RWPE2 (cell line): ENCODE data around the gene CA6.
A peak's percentile ranks its signal among the peaks of the same experiment; 100 is the strongest.

Source experiments
- ATAC-seq: fragments of 200-7000 bp; cut with Tn5 transposase; 3 replicates; pipeline ENCODE4 v1.9.1; 2021; ENCODE audit warnings: low read depth
- DNase-seq: peaks from one replicate; pipeline ENCODE4 v3.0.0-alpha.2; 2020; ENCODE audit warnings: low spot score
- H3K27ac ChIP-seq: fragments of 450-650 bp; 2 replicates; pipeline ENCODE4 v1.5.1; 2017; ENCODE audit warnings: mild to moderate bottlenecking; ENCODE audit not compliant: poor library complexity, severe bottlenecking
- H3K27me3 ChIP-seq: fragments of 250-450 bp; sonication (Bioruptor Pico); 2 replicates; pipeline ENCODE4 v1.5.1; 2021; ENCODE audit warnings: mild to moderate bottlenecking, moderate library complexity; ENCODE audit not compliant: insufficient read depth, poor library complexity, severe bottlenecking
- H3K36me3 ChIP-seq: fragments of 250-450 bp; sonication (Bioruptor Pico); 2 replicates; pipeline ENCODE4 v1.5.1; 2020; ENCODE audit warnings: low read depth, mild to moderate bottlenecking, moderate library complexity
- H3K4me1 ChIP-seq: fragments of 250-450 bp; sonication (Bioruptor Pico); 2 replicates; pipeline ENCODE4 v1.5.1; 2021; ENCODE audit warnings: mild to moderate bottlenecking, moderate library complexity; ENCODE audit not compliant: insufficient read depth, poor library complexity, severe bottlenecking
- H3K4me3 ChIP-seq: fragments of 250-450 bp; sonication (Bioruptor Pico); 2 replicates; pipeline ENCODE4 v1.5.1; 2021; ENCODE audit warnings: mild to moderate bottlenecking, moderate library complexity; ENCODE audit not compliant: severe bottlenecking
- H3K9me3 ChIP-seq: fragments of 250-450 bp; sonication (Bioruptor Pico); 2 replicates; pipeline ENCODE4 v1.5.1; 2021; ENCODE audit warnings: mild to moderate bottlenecking, moderate library complexity; ENCODE audit not compliant: severe bottlenecking
- CTCF ChIP-seq: fragments of 450-650 bp; IDR thresholded peaks from one replicate; pipeline ENCODE4 v1.5.1; 2017; ENCODE audit warnings: mild to moderate bottlenecking, moderate library complexity; ENCODE audit not compliant: poor library complexity, severe bottlenecking

Gene CA6

GRCh38 chr1:8980656-8981055 is 35.0 kb downstream of the CA6 start:
- Histone ChIP-seq H3K4me1 (peaks cover under 1% of the 10 kb centered on the region), H3K27ac (no peak overlapping the region), H3K9me3 (peaks cover 1% of the 10 kb centered on the region), H3K36me3 (no peaks in the 10 kb centered on the region), H3K27me3 (no peaks in the 10 kb centered on the region), H3K4me3 (no peak overlapping the region)
- ATAC-seq, result no peak
- no peak for DNase-seq
- TF ChIP-seq CTCF, result no peak

DNA sequence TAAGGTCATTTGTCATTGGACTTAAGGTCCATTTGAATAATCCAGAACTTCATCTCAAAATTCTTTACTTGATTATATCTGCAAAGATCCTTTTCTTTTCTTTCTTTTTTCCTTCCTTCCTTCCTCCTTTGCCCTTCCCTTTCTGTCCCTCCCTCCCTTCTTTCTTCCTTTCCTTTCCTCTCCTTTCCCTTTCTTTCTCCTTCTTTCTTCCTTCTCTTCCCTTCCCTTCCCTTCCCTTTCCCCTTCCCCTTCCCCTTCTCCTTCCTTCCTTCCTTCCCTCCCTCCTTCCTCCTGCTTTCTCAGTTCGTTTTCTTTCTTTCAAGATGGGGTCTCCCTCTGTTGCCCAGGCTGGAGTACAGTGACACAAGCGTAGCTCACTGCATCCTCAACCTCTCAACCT is 35.5 kb downstream of the CA6 start:
- Histone ChIP-seq H3K36me3 (no peaks in the 10 kb centered on the region), H3K27ac (no peak overlapping the region), H3K9me3 (peaks cover 1% of the 10 kb centered on the region), H3K4me3 (no peak overlapping the region), H3K27me3 (no peaks in the 10 kb centered on the region), H3K4me1 (peaks cover 6% of the 10 kb centered on the region)
- TF ChIP-seq CTCF, result no peak
- no peak for DNase-seq
- ATAC-seq, result no peak

DNA sequence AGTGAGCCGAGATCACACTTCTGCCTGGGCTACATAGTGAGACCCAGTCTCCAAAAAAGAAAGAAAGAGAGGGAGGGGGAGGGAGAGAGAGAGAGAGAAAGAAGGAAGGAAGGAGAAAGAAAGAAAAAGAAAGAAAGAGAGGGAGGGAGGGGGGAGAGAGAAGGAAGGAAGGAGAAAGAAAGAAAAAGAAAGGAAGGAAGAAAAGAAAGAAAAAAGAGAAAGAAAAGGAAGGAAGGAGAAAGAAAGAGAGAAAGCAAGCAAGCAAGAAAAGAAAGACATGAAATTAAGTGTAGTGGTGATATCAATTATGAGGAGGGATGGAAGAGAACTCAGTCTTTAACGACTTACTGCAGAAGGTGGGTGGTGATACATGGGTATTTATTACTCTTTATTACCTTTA is 38.5 kb downstream of the CA6 start:
- Histone ChIP-seq H3K27ac (no peak overlapping the region), H3K36me3 (no peaks in the 10 kb centered on the region), H3K27me3 (no peaks in the 10 kb centered on the region), H3K4me1 (peaks cover 6% of the 10 kb centered on the region), H3K4me3 (no peak overlapping the region), H3K9me3 (no peaks in the 10 kb centered on the region)
- ATAC-seq (no peak), DNase-seq (no peak)
- no peak for TF ChIP-seq CTCF

- Histone ChIP-seq H3K4me3 (no peak overlapping the region), H3K27ac (peak overlapping the region; percentile 71), H3K4me1 (peaks cover 6% of the 10 kb centered on the region), H3K27me3 (no peaks in the 10 kb centered on the region), H3K9me3 (no peaks in the 10 kb centered on the region), H3K36me3 (no peaks in the 10 kb centered on the region)
- no peak for TF ChIP-seq CTCF
- DNase-seq (no peak), ATAC-seq (no peak)
Measured at GRCh38 chr1:8984990-8985389, 39.3 kb downstream of the CA6 start.

DNA sequence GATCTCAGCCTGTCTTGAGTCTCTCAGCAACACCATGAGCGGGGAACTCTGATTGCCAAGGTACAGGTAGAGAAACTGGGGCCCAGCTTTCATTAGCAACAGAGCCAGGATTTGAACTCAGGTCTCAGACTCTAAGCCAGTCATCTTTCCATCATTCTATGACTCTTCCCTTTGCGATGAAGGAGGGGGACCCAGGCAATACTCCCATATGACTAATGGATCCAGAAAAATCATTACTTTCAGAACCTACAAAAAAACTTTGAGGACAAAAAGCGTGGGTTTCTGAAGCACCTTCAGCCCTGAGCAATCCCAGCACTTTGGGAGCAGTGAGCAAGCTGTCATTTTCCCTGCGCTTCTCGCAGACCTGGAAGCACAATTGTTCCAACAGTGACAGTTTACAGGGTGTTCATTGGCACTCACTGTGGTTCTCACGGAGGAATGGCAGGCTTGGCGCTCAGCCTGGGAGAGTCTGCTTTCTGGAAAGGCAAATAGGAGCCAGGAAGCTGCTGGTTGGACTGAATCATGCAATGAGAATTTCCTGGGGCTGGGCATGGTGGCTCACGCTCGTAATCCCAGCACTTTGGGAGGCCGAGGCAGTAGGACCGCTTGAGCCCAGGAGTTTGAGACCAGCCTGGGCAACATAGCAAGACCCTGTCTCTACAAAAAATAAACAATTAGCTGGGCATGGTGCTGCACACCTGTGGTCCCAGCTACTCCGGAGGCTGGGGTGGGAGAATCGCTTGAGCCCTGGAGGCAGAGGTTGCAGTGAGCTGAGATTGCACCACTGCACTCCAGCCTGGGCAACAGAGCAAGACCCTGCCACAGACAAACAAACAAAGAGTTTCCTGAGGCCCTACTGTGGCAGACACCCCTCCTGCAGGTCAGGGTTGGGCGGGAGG is 40.5 kb downstream of the CA6 start:
- TF ChIP-seq CTCF, result no peak
- Histone ChIP-seq H3K4me1 (peaks cover 6% of the 10 kb centered on the region), H3K9me3 (no peaks in the 10 kb centered on the region), H3K27me3 (no peaks in the 10 kb centered on the region), H3K4me3 (no peak overlapping the region), H3K36me3 (no peaks in the 10 kb centered on the region), H3K27ac (peak overlapping the region; percentile 71)
- DNase-seq (peak; percentile 88), ATAC-seq (peak; percentile 91)
